HUES6 (cell line): Measurements from ENCODE around the gene MAP4.
A peak's percentile ranks its signal among the peaks of the same experiment; 100 is the strongest.

Experiments
- H3K27ac ChIP-seq: 2 replicates; pipeline ENCODE4 v1.7.0; 2013; ENCODE audit warnings: low read depth, mild to moderate bottlenecking, low read length, inconsistent platforms
- H3K27me3 ChIP-seq: 2 replicates; pipeline ENCODE4 v1.6.1; 2013; ENCODE audit warnings: low read length; ENCODE audit not compliant: control insufficient read depth, insufficient read depth
- H3K36me3 ChIP-seq: 2 replicates; pipeline ENCODE4 v1.6.1; 2013; ENCODE audit warnings: low read length; ENCODE audit not compliant: control insufficient read depth, insufficient read depth
- H3K4me1 ChIP-seq: 2 replicates; pipeline ENCODE4 v1.6.1; 2013; ENCODE audit warnings: low read length; ENCODE audit not compliant: control insufficient read depth, insufficient read depth
- H3K4me3 ChIP-seq: 2 replicates; pipeline ENCODE4 v1.5.1; 2013; ENCODE audit warnings: low read depth, low read length
- H3K9ac ChIP-seq: one replicate; pipeline ENCODE4 v1.6.1; 2013; ENCODE audit warnings: mild to moderate bottlenecking, low read length
- H3K9me3 ChIP-seq: 2 replicates; pipeline ENCODE4 v1.6.1; 2013; ENCODE audit warnings: low read depth, low read length; ENCODE audit not compliant: control insufficient read depth, insufficient read depth

Gene MAP4

DNA sequence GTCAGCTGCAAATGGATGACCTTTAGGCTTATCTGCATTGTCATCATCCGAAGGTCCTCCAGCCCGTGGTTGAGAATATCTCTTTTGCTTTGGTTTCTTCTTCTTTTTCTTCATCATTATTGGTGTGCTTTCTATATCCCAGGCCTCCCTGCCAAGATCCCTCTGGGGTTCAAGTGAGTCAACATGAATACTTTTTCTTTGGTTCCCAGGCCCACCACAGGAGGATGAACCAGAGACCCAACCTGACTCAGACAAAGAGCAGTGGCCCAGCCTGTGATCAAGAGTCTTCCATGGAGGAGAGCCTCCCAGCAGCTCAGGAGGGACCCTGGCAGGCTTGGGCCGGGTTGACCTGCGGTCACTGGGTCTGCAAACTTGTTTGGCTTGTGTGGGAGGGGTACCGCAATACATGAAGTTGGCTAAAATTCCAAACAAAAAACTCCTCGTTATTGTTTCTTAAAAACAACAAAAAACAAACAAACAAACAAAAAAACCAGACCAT is 104.2 kb downstream of the MAP4 start:
- H3K27ac ChIP-seq = no peak overlapping the region
- no peak overlapping the region for H3K9ac ChIP-seq

DNA sequence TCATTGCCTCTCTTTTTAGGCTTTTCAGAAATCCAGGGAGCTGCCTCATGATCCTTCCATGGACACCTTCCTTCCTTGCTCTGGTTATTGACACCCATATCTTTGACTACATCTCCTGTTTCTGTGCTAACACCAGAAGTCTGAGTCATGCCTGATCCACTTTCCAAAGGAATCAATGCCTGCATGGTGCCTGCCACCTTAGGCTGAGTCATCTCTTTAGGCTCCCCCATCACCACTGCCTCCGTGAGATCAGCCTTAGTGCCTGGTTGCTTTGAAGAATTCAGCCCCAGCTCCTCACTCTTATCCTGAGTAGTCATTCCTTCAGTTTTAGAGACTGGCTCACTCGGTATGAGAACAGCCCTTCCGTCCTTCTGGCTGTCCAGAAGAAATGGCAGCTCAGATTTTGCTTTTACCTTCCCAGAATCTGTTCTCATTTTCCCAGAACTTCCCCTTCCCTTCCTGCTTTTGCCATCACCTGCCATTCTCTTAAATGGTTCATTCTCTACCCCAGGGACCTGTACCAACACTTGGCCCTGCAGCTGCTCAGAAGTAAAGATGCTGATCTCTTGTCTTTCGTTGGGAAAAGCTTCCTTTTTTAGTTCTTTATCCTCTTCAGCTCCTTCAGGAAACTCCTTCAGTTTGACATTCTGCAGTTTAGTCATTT is 105.3 kb downstream of the MAP4 start:
- Histone ChIP-seq H3K9ac (no peak overlapping the region), H3K4me1 (peaks cover 11% of the 10 kb centered on the region; the same call in 1 of the 2 replicates), H3K4me3 (no peak overlapping the region), H3K27ac (0 out of 2 replicates have a peak overlapping the region, but pooled peaks have one; percentile 1), H3K27me3 (no peaks in the 10 kb centered on the region), H3K9me3 (no peaks in the 10 kb centered on the region), H3K36me3 (peaks cover 44% of the 10 kb centered on the region)

More for the DNA sequence above, 104.2 kb downstream of the MAP4 start:
- Histone ChIP-seq H3K27me3 (no peaks in the 10 kb centered on the region), H3K4me3 (no peak overlapping the region), H3K4me1 (peaks cover 11% of the 10 kb centered on the region; the same call in 1 of the 2 replicates), H3K9me3 (no peaks in the 10 kb centered on the region), H3K36me3 (peaks cover 52% of the 10 kb centered on the region)

GRCh38 chr3:47910233-47910632 is 106.0 kb downstream of the MAP4 start:
- H3K9me3 ChIP-seq = no peaks in the 10 kb centered on the region
- no peaks in the 10 kb centered on the region for H3K27me3 ChIP-seq
- no peak overlapping the region for H3K4me3 ChIP-seq
- H3K36me3 ChIP-seq = peaks cover 38% of the 10 kb centered on the region
- peaks cover 11% of the 10 kb centered on the region; the same call in 1 of the 2 replicates for H3K4me1 ChIP-seq
- H3K27ac ChIP-seq = no peak overlapping the region
- H3K9ac ChIP-seq = no peak overlapping the region

DNA sequence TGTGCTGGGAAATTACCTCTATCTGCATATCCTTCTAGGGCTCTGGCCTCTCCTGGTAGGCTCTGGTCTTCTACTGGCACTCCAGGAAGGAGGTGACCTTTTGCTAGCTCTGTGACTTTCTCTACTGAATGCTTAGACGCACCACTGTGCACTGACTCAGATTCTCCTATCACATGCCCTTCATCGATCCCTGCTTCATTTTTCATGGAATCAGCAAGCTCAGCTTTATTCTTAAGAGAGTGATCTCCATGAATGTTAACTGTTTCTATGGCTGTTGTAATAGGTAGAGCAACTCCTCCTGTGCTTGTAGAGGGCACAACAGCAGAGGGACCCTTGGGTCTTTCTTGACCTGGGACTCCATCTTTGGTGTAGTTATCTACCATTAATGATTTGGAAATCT is 106.6 kb downstream of the MAP4 start:
- H3K9me3 ChIP-seq = no peaks in the 10 kb centered on the region
- no peak overlapping the region for H3K4me3 ChIP-seq
- no peak overlapping the region; the same call in 1 of the 2 replicates for H3K27ac ChIP-seq
- no peaks in the 10 kb centered on the region for H3K27me3 ChIP-seq
- no peak overlapping the region for H3K9ac ChIP-seq
- peaks cover 37% of the 10 kb centered on the region for H3K36me3 ChIP-seq
- H3K4me1 ChIP-seq = peaks cover 11% of the 10 kb centered on the region; the same call in 1 of the 2 replicates

DNA sequence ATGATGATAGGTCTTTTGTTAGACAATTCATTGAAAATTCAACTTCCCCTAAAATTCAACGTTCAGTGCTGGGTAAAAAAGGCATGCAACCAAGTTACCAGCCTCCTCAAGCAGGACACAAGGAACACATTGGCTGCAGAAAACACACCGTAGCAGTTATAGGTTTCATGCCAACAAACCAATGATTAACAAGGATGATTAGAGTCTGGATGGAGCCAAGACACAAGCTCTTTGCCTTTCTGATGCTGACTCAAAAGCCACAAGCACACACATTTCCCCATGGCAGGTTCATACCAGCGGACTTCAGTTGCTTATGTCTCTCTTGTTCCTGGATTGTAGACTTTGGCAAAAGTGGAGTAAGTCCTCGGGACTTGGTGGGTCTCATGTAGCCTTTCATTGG is 107.5 kb downstream of the MAP4 start:
- Histone ChIP-seq H3K9ac (no peak overlapping the region), H3K36me3 (peaks cover 31% of the 10 kb centered on the region), H3K9me3 (no peaks in the 10 kb centered on the region), H3K27ac (no peak overlapping the region; the same call in 1 of the 2 replicates), H3K27me3 (no peaks in the 10 kb centered on the region), H3K4me1 (peaks cover 11% of the 10 kb centered on the region; the same call in 1 of the 2 replicates), H3K4me3 (no peak overlapping the region)

DNA sequence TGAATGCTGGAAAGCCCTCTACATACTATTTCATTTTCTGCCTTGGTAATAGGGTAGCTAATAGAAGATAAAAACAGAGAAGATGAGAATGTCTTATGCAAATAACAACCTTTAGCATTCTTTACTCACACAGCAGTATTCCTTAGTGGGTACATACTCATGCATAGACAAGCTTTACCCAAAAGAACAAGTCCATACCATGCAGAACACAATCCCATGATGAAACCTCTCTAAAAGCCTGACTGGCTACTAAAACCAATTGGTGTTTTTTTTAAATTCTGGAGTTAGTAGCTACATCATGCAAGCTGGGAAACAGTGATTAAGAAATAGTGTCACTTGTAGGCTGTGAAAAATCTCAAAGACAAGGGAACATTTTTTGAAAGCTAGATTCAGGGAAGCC is 108.4 kb downstream of the MAP4 start:
- H3K4me1 ChIP-seq = peaks cover 11% of the 10 kb centered on the region; the same call in 1 of the 2 replicates
- H3K27ac ChIP-seq = no peak overlapping the region
- H3K36me3 ChIP-seq = peaks cover 31% of the 10 kb centered on the region
- H3K27me3 ChIP-seq = no peaks in the 10 kb centered on the region
- no peak overlapping the region for H3K4me3 ChIP-seq
- no peak overlapping the region for H3K9ac ChIP-seq
- H3K9me3 ChIP-seq = no peaks in the 10 kb centered on the region

- Histone ChIP-seq H3K27ac (no peak overlapping the region), H3K4me3 (no peak overlapping the region), H3K27me3 (no peaks in the 10 kb centered on the region), H3K36me3 (peaks cover 30% of the 10 kb centered on the region), H3K9ac (no peak overlapping the region), H3K4me1 (no peaks in the 10 kb centered on the region), H3K9me3 (no peaks in the 10 kb centered on the region)
Observed at GRCh38 chr3:47902746-47903145, 113.5 kb downstream of the MAP4 start.

DNA sequence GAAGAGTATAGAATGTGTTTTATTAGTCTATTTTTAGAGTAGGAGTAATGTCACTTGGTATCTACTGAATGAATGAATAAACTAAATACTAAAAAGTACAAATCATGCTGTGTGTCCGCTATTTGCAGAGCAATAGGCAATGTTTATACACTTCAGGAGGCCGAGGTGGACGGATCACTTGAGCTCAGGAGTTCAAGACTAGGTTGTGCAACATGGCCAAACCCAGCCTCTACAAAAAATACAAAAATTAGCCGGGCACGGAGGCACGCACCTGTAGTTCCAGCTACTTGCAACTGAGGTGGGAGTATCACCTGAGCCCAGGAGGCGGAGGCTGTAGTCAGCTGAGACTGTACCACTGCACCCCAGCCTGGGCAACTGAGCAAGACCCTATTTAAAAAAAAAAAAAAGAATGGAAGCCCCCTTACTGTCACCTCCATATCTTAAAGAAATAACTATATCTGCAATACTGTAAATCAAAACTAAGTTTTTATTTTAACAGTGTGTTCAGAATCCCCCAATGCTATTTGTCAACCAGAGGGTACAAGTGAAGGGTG is 114.9 kb downstream of the MAP4 start:
- Histone ChIP-seq H3K9ac (no peak overlapping the region), H3K27ac (no peak overlapping the region), H3K27me3 (no peaks in the 10 kb centered on the region), H3K4me1 (no peaks in the 10 kb centered on the region), H3K9me3 (no peaks in the 10 kb centered on the region), H3K4me3 (no peak overlapping the region), H3K36me3 (peaks cover 25% of the 10 kb centered on the region)

- no peaks in the 10 kb centered on the region for H3K27me3 ChIP-seq
- no peaks in the 10 kb centered on the region for H3K4me1 ChIP-seq
- H3K27ac ChIP-seq = no peak overlapping the region
- H3K9me3 ChIP-seq = no peaks in the 10 kb centered on the region
- no peak overlapping the region for H3K4me3 ChIP-seq
- H3K36me3 ChIP-seq = peaks cover 23% of the 10 kb centered on the region
- H3K9ac ChIP-seq = no peak overlapping the region
Observed at GRCh38 chr3:47899495-47900108, 116.6 kb downstream of the MAP4 start.

- Histone ChIP-seq H3K9ac (no peak overlapping the region), H3K27ac (no peak overlapping the region), H3K9me3 (no peaks in the 10 kb centered on the region), H3K36me3 (peaks cover 22% of the 10 kb centered on the region), H3K27me3 (no peaks in the 10 kb centered on the region), H3K4me3 (no peak overlapping the region), H3K4me1 (peaks cover 11% of the 10 kb centered on the region)
Observed at GRCh38 chr3:47897954-47898353, 118.3 kb downstream of the MAP4 start.

DNA sequence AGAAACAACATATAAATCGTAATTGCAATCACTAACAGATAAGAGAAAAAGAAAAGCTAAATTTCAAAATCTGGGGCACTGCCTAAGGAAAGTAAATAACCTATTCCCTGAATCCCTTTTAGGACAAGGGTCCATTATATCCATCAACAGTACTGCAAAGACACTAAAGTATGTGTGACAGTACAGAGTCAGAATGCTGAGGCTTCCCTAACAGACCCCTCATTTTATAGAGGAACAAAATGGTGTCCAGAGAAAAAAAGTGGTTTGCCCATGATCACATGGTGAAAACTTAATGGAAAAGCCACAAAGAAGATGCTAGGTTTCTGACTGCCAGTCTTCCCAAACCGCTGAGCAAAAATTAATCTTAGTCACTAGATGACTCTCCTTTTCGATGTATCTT is 119.5 kb downstream of the MAP4 start:
- Histone ChIP-seq H3K27ac (no peak overlapping the region), H3K36me3 (peaks cover 26% of the 10 kb centered on the region), H3K9ac (no peak overlapping the region), H3K27me3 (no peaks in the 10 kb centered on the region), H3K4me1 (peaks cover 22% of the 10 kb centered on the region), H3K9me3 (no peaks in the 10 kb centered on the region), H3K4me3 (no peak overlapping the region)
